GM19397 (cell line): ENCODE results near the gene AP5B1.

Experiments
- ATAC-seq: cut with Tn5 transposase; IDR thresholded peaks from one replicate; pipeline ENCODE4 v1.9.1; 2021; ENCODE audit warnings: mild to moderate bottlenecking, moderate library complexity; ENCODE audit not compliant: unreplicated experiment

Gene AP5B1

DNA sequence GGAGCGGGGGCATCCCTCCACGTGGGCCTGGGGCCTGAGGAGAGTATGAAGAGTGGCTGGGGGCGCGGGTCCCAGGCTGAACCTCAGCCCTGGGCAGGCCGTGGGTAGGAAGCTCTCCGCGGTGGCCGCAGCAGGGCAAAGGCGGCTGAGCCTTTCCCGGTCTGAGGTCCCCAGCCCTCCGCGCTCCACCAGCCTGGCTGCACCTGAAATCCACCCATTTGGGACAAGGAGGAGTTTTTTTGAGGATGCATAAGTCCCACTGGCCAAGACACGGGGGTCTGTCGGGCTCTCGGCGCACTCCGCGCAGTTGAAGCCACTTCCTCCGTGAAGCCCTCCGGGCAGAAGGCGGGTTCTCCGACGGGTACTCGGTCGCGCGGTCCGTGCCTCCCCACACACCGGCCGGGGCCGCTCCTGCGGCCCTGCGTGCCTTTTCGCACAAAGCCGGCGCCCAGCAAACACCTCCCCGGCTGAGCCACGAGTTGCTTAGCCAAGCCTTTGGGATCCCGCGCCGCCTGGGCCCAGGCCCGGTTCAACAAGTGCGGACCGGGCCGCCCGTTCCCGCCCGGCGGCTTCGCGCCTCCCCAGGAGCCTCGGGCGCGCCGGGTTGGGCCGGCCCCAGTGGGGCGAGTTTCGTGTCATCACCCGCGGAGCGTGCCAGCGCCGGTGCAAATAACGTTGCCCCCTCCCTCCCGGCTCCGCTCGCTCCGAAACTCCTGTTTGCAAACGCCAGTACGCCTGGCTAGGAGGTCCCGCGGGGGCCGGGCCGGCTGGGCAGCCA is 5.4 kb upstream of the AP5B1 start:
- ATAC-seq: no peak

DNA sequence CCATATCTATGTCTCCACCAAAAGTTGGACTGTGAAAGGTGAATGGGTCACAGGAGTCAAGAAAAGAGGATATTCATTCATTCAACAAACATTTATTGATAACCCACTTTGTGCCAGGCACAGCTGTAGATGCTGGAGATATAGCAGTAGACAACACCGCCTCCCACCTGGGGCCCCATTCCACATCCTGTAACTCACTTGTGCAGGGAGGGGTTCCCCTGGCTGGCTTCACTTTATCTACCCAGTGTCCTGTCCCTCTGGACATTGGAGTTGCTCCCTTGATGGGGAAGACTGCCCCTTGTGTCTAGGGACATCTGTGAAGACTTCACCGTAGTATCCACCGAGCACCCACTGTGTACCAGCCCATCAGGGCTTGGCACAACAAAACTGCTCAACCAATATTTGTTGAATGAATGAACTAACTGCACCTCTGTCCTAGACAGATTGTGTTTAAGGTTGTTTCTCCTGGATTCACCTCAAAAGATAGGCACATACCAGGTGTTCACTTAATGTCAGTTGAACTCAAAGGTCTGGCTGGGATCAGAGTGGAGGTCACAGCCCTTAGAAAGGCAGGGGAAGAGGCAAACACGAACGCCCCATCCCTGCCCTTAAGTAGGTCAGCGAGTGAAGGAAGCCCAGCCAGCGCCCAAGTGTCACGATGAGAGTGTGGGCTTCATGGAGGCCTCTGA is 4.7 kb upstream of the AP5B1 start:
- ATAC-seq: no peak

DNA sequence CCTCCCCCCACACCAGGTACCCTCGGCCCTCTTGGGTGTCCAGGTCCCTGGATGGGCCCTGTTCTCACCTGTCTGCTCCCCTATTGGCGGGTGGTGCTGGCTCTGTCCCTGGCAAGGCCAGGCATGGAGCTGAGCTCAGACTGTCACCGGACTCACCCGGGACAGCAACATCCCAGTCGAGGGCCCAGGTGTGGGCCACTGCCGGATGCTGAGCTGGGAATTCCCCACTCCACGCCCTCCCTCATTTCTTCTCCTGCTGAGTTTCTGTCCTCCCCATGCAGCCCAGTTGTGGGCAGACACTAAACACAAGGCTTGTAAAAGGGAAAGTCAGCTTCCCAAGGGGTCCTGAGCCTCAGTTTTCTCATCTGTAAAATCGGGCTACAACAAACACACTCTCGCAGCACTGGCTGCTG is 2.0 kb upstream of the AP5B1 start:
- no peak for ATAC-seq

DNA sequence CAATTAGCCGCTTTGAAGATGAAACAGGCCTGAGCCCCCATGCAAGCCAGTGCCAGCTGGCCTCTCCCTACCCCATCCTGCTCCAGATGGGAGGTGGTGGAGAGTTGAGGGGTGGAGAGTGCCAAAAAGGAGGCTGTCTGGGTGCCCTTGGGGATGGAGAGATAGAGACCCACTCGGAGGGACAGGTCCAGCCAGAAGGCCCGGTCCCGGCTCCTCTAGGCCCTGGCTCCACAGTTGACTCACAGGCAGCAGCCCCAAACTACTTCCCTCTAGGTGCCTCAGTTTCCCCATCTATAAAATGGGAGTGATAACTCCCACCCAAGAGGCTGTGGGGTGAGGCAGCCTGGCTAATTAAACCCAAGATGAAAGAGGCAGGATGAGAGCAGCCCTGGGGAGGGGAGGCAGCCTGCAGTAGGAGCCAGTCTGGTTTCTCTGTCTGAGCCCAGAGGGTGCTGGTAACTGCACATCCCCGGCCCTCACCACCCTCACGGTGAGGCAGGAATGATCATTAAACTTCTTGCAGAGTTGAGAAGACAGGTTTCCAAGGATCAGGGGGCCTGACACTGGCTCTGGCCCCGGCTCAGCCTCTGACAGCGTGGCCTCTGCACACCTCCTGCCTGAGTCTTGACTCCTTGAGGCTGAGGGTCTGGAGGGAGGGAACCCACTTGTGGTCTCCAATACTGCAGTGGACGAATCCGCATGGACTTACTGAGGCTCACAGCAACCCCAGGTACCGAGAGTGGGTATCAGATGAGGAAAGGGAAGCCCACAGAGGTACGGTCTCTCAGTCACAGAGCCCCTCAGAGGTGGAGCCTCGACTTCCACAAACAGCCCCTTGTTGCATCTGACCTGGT is 1.4 kb upstream of the AP5B1 start:
- ATAC-seq: no peak

DNA sequence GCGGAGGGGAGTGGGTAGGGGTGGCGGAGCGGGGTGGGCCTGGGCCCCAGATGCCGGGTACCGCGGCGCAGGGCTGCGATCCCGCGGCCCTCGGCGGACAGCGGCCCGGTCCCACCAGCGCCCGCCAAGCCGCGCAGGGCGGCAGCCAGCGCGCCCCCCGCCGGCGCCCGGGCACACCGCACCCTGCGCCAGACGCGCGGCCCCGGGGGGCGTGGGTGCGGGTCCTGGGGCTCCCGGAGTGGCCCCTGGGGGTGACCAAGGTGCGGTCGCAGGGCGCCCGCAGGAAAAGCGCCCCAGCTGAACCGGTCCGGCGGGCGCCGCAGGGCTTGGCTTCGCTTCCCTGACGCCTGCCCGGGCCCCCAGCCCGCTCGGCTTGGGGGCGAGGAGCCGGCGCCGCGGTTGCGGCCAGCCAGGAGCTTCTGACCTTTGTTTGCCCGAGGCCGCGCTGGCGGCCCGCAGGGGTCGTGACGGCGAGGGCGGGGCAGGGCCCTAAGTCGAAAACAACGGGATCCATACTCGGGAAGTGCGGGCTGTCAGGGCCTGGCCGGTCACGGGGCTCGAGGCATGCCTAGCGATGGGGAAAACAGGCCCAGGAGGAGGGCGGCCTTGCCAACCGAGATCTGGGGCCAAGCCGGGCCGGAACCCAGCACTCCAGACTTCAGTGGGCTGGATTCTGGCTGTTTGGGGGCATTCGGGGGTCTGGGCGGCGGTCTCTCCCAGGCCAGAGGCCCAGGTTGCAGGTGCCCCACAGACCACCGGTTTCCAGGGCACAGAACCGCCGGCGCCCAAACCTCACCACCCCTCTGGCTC is 581 bp upstream of the AP5B1 start:
- ATAC-seq: peak; percentile 11

DNA sequence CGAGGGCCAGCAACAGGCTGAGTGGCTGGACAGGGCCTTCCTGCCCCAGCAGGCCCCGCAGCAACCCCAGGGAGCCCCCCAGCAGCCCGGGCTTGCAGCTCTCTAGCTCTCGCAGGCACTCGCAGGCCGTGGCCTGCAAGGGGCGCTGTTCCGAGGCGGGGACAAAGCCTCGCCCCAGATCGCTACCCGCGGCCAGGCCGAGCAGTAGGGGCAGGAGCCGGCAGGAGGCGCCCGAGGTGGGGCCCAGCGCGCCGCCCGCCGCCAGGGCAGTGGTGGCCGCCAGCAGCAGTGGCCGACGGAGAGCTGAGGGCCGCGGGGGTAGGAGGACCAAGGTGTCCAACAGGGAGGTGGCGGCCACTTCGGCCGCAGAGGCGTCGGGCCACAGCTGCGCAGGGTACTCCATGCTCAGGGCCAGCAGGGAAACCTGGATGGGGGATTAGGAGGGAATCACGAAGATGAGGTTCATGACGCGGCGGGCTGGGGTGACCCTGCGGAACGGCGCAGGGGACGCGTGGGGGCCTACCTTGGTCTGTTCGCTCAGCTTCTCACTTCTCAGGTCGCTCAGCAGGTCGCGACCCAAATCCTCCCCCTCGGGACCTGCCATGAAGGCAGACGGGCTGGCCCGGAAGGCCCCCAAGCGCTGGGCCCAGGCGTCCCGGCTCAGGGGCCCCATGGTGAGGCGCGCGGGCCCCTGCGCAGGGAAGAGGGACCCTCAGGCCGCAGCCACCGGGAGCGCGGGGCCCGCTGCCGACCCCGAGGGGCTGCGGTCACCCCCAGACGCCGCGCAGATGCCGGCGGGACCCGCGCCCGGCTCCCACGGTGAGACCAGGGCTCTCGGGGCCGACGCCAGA is 632 bp downstream of the AP5B1 start:
- peak; percentile 48 for ATAC-seq

DNA sequence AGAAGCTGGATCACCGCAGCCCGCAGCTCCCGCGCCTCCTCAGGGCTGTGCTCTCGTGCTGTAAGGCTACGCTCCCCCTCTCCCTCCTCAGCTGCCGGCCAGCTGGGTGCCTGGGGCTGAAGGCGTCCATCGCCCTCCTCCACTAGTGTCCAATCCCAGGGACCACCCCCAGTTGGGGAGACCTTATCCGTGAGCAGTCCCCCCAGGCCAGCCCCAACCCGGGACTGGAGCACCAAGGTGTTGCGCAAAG is 1.2 kb downstream of the AP5B1 start:
- ATAC-seq: no peak

DNA sequence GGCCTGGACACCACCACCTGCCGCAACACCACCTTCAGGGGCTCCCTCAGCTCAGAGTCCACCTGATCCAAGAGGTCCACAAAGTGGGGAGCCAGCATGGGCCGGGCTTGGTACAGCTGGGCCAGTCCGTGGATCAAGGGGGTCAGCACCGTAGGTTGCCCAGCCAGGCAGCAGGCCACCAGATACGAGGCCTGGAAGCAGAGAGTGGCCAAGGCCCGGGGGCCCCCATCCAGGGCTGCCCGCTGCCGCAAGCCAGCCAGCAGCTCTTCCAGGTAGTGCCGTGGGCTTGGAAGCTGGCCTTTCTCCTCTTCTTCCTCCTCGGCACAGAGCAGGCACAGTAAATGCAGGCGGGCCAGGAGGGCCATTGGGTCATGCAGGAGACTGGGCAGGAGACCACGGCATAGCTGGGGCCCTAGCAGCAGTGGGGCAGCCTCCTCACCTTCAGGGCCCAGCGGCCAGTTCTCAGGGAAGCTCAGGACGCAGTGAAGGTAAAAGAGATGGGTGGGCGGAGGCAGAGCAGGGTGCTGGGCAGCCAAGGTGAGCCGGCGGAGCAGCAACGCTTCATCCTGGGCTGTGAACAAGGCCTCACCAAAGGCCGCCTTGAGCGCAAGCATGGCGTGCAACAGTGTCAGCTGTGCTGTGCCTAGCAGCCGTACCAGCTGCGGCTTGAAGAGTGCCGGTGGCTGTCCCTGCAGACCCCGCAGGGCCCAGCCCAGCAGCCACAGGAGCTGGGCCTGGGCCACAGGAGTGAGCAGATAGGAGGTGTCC is 1.7 kb downstream of the AP5B1 start:
- no peak for ATAC-seq

DNA sequence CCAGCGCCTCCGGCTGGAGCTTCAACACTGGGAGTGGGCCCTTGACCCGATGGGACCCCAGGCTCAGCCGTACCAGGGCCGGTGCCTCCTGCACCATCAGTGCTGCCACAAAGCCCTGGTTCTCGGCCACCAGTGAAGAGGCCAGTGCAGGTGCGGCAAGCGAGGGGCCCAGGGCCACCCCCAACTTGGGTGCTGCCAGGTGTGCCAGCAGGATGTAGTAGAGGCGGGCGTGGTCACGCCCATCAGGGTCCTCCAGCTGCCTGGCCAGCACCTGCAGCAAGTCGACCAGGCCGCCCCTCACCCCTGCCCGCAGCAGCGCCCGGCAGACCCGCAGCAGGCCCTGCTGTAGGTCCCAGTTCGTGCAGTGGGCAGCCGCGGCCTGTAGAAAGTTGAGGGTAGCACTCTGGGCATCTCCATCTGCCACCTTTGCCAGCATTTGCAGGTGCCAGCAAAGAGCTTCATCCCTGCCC is 2.3 kb downstream of the AP5B1 start:
- no peak for ATAC-seq

DNA sequence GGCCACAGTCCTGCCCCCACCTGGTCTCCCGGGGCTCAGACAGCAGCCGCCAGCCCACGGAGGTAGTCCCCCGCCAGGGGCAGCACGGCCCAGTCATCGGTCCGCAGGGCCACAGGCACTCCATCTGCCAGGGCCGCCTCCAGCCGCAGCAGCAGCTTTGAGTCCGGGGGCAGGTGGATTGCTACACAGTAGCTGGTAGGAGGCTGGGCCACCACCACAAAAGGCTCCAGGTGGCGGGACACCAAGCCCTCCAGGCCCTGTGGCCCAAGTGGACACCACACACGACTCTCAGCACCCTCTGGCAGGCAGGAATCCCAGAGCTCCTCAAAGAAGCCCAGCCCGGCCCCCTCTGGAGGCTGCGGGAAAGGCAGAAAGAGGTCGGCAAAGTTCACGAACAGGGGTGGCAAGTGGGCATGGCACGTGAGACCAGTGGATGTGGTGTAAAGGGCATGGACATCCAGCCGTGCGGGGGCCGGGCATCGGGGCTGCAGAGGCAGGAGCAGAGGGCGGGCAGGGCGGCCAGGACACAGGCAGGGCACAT is 2.9 kb downstream of the AP5B1 start:
- ATAC-seq: no peak

DNA sequence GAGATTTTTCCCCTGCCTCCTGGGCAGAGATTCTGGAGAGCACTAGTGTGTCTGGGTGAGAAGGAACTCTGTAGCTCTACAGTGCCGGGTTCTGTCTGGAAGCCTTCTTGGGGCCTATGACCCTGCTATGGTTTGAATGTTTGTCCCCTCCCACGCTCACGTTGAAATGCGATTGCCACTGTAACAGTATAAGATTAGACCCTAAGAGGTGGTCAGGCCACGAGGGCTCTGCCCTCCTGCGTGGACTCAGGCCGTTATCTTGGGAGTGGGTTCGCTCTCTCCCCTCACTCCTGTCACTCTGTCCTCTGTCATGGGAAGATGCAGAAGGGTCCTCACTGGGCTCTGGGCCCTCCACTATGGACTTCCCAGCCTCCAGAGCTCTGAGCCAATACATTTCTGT is 3.5 kb downstream of the AP5B1 start:
- no peak for ATAC-seq

DNA sequence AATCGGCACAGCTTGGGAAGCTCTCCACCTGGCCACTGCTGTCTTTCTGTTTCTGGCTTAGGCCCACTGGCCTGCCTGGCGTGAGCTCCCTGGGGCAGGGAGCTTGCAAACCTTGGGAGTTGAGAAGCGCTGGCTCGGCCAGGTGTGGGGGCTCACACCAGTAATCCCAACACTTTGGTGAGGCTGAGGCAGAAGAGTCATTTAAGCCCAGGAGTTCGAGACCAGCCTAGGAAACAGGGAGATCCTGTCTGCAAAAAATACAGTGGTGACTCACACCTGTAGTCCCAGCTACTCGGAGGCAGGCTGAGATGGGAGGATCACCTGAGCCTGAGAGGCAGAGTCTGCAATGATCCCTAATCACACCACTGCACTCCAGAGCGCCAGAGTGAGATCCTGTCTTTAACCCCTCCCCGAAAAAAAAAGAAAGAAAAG is 4.0 kb downstream of the AP5B1 start:
- ATAC-seq: no peak

DNA sequence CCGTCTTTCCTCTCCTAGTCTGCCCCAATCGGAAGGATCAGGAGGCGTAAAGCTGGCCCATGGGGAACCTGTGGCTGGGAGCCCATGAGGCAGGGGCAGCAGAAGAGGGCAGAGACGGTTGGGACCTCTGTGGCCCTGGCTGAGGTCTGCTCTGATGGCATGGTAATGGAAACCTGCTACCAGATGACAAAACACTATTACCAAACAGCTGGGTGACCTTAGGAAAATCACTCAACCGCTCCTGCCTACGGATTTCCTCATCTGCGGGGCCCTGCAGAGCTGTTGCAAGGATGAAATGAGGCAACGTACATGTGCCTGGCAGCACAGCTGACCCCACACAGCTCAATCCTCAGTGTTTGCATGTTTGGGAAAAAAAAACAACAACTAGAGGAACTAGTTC is 4.6 kb downstream of the AP5B1 start:
- no peak for ATAC-seq

DNA sequence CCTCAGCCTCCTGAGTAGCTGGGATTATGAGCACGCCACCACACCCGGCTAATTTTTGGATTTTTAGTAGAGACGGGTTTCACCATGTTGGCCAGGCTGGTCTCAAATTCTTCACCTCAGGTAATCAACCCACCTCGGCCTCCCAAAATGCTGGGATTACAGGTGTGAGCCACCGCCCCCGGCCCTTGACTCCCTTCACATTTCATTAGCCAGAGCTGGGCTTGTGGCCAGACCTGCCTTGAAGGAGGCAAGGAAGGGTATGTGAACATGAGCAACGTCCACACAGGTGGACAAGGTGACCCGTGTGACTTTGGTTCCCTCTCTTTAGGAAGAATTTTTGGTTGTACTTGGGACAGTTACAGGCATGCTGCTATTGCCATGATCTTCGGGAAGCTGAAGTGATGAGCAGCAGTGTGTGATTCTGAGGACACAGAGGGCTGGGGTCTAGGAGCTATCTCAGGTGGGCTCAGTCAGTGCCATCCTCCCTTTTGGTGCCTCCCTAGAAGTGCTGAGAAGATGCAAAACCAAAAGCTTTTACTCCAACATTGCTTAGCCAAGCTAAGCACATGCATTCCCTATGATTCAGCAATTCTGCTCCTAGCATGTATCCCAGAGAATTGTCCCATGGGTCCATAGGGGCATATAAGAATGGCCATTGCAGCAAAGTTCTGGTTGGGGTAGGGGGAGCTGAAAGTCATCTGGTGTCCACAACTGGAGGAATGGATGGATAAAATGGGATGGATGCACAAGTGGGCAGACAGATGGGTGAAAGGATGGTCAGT is 6.1 kb downstream of the AP5B1 start:
- ATAC-seq: no peak

DNA sequence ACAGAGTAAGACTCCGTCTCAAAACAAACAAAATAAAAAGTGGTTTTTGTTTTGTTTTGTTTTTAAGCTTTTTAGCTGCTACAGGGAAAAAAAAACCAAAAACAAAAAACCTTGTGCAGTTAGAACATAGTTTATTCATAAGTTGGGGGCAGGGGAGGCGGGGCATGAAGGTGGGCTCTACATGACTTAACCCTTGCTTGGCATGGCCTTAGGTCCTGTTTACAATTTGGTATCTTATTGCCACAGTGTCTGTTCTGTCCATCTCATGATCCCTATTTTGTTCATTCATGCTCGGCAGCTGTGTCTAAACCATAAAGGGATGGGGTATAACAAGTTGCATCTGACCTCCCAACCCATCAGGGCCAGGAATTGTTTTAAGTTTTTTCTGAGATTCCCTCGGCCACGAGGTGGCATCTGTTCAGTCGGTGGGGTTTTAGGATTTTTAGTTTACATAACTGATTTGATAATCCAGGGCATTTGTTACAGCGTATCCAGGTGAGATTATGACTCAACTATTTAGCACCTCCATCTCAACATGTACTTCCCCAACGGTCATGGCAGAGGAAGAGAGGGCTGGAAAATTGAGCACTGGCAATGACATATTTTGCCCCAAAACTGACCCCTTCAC is 6.9 kb downstream of the AP5B1 start:
- ATAC-seq: no peak

DNA sequence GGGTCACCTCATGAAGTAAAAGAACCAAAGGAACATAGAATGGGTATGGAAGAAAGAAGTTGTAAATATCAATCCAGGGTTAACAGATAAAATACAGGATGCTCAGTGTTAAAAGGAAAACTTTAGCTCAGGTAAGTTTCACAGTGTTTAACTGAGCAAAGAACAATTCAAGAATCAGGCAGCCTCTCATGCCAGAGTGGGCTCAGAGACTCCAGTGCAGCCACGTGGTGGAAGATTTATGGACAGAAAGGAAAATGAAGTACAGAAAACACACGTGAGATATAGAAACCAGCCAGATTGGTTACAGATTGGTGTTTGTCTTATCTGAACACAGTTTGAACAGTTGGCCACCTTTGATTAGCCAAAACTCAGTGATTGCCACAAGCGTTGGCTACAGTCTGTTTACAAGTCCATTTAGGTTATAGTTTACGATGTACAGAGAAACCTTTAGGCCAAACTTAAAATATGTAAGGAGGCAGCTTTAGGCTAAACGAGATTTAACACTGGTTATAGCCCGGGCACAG is 9.1 kb downstream of the AP5B1 start:
- ATAC-seq: no peak

DNA sequence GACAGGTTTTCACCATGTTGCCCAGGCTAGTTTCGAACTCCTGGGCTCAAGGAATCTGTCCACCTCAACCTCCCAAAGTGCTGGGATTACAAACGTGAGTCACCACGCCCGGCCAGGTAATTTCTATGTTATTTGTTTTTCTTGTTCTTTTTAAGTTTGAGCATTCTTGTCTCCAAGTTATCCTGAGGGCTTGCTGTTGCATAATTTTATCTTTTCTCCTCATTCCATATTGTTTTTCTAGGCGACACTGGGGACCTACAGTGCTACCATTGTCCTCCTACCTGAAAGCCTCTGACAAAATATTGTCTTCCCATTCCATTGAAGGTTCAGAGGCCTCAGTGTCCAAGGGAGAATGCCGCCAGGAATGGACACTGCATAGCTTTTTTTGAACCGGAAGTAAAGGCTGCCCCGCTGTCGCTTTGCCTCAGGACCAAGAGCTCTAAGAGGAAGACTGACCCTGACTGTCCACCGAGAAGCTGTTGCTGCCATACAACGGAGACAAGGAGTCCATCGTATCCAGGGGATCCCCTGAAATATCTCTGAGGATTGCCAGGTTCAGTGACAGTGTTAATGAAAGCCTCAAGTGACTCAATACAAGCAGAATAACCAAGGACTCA is 9.7 kb downstream of the AP5B1 start:
- no peak for ATAC-seq
